Measurements from ENCODE around the gene MAPK4.

DNA sequence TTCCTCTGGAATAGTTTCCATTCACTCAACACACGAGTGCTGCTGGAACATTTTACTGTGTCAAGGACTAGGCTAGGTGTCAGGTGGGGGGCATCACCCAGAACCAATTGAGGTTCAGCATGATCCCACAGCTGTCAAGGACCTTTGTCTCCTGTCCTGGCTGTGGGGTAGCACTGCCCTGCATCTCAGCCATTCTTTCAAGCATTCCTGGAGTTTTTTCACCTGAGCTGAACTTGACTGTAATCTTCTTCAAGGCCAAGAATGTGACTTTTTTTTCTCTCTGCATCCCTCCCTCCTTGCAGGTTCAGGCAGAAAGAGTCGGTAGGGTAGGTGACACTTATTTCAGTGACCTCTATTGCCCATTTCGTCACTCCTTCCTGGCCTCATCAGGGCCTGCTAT, 3.5 kb downstream of the MAPK4 start:
- TF ChIP-seq CTCF (conservative IDR thresholded peaks at IDR 0.05; ENCODE audit: low read length) (no peak), EZH2phosphoT487 (IDR thresholded peaks at IDR 0.05; ENCODE audit: borderline replicate concordance) (no peak)
